Fibroblast of skin of left biceps (primary cell): Measurements from ENCODE around the gene HEPHL1.
"Not testable (repeated sequence)": the region's sequence is repeated elsewhere in the genome, so short reads cannot be mapped to it uniquely, and the experiment has no call there.

ENCODE experiments used
- DNase-seq, 2 experiments: peaks; one replicate each; pipeline ENCODE4 v3.0.0-alpha.2; 2013; ENCODE audit warnings: low read depth in 2 of 2

The HEPHL1 gene

DNA sequence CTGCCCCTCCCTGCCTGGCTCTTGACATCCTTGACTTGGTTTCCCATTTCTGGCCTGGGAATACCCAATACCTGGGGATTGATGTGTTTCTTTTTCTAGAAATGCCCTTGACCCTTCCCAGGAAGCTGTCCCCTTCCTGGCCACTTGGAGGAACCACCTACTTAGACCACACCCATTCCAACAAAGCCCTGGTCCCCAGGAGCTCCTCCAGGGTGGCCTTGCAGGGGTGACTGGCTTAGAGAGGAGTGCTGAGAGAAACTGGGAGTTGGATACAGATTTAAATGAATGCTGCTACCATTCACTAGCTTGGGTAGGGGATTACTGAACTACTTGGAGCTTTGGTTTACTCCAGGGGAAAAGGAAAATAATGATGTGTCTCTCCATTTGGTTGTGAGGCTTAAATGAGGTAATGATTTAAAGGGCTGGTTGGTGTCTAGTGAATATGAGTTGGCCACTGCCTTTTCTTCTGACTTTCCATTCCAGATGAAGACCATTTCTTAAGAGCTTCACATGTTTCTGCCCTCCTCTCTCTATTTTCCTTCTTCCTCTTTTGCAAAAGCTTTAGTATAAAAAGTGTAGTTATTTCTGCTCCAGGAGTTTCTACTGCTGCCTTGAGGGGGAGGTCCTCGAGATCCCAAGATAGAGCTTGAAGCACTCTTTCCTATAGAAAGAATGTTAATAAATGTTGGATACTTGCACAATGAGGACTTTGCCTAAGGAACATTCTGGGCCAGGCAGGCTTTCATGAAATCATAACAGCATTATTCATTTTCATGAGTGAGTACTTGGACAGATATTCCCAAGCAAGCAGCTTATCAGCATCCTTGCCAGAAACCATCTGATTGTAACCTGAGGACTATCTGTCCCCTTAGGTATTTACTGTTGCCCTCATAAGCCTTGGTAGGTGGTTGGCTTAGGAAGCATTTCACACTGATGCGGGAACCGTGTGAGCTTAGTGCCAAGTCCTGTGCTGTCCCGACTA, 129.8 kb downstream of the HEPHL1 start:
- no peak for DNase-seq

DNA sequence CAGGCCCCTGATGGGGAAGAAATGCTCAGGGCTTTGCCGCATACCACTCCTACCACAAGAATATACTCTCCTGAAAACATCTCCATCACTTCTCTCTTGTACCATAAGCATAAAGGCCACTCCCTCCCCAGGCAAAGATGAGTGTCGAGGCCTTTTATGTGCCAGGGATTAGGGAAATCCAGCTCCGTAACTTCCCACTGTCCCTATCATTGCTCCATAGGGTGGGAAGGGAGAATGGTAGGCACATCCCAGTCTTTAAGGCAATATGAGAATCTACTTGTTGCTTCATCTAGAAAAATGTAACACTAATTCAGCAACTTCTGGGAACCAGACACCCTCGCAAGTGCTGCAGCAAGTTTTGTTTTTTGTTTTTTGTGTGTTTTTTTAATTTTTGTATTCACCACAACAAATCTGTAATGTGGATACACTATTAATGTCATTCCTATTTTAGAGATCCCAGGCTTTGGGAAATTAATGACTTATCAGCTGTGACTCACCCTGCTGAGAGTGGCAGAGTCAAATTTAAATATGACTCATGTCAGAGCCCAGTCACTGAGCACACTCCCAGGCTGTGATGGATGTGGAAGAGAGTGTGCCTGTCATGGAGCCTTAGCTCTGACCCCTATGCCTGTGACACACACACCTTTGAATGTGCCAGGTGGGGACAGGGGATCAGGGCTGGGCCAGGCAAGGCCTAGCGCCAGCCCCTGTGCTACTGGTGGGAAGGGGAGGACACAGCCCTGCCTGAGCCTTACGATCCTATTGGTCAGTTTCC, 130.9 kb downstream of the HEPHL1 start:
- DNase-seq = no peak

DNA sequence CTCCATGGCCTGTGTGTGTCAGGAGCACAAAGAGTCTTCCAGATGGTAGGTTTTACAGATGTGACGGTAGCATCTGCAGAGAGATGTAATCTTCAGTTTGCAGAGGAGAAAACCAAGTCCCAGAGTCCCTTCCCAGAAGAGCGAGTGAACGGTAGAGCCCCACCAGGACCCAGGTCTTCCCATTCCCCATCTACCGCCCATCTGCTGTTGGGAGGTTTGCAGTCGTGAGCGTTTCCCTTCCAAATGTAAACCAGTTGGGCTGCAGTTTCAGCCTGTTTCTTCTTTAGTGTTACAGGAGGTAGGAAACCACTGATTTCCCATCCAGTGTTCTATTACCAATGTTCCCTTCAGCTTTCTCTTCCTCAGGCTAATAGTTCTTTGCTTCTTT, 131.5 kb downstream of the HEPHL1 start:
- no peak for DNase-seq

DNA sequence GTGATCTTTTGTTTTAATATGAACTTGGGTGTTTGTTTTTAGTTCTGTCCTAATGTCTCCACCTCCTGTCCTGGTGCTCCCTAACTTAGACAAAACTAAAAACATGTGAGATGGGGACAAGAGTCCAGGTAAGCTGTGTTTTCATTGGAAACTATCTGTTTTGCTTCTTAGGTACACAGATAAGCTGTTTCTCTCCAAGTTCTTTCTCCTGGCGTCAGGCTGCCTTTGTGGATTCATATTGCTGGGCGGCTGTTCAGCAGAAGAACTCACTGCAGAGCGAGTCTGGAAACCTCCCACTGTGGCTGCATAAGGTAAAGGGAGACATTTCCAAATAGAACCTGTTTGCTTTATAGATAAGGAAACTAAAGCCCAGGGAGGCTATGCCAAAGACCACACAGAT, 132.2 kb downstream of the HEPHL1 start:
- DNase-seq = no peak

DNA sequence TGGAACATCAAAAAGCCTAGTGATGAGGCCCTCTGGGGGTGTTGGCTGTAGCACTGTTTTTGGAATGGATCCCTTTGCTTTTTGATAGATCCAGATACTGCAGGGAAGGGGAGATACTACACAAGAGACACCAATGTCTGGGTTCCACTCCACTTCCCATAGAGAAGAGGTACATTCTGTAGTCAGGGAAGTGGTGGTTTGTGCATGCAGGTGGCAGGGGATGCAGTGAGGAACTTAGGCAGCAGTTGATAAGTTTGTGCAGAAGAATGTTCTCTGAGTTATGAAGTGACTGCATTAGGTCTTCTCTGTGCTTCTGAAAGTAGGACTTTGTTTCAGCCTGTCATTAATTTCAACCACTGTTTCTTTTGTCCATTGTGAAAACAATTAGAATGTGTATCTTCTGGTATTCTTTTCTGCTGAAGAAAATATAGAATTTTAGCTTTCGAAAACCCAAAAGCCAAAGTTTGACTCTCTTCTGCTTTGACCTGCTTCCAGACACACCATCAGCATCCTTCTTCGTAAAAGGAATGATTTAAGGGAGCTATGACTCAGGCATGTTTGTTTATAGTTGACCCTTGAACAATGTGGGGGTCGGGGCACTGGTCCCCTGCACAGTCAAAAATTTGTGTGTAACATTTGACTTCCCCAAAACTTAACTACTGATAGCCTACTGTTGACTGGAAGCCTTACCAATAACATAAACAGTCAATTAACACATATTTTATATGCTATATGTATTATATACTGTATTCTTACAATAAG, 133.1 kb downstream of the HEPHL1 start:
- DNase-seq = no peak

DNA sequence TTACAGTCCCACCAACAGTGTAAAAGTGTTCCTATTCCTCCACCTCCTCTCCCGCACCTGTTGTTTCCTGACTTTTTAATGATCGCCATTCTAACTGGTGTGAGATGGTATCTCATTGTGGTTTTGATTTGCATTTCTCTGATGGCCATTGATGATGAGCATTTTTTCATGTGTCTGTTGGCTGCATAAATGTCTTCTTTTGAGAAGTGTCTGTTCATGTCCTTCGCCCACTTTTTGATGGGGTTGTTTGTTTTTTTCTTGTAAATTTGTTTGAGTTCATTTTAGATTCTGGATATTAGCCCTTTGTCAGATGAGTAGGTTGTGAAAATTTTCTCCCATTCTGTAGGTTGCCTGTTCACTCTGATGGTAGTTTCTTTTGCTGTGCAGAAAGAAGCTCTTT, 136.2 kb downstream of the HEPHL1 start:
- DNase-seq = not testable (repeated sequence)
